Measurements from ENCODE around the gene CD22.

CD22 gene

DNA sequence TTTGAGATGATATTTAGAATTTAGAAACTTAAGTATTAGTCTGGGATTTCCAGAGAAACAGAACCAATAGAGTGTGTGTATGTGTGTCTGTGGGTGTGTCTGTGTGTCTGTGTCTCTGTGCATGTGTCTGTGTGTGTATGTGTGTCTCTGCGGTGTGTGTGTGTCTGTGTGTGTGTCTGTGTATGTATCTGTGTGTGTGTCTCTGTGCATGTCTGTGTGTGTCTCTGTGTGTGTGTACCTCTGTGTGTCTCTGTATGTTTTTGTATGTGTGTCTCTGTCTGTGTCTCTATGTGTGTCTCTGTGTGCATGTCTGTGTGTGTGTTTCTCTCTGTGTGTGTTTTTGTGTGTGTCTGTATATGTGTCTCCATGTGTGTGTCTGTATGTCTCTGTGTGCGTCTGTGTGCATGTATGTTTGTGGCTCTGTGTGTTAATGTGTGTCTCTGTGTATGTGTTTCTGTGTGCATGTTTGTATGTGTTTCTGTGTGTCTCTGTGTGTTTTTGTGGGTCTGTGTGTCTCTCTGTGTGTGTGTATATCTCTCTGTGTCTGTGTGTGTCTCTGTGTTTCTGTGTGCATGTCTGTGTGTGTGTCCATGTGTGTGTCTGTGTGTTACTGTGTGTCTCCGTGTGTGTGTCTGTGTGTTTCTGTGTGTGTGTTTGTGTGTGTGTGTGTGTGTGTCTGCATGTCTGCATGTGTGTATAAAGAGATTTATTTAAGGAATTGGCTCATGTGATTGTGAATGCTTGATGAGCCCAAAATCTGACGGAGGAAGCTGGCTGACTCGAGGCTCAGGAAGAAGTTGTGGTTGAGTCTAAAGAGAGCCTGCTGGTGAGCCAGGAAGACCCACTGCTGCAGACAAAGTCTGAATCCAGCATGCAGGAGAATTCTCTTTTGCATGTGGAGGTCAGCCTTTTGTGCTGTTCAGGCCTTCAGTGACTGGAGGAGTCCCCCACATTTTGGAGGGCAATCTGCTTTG is 64.0 kb downstream of the CD22 start:
- DNase-seq, result no peak

- DNase-seq, result no peak
These were observed 66.6 kb downstream of the CD22 start for GRCh38 chr19:35395382-35396199.

GRCh38 chr19:35396240-35396885 is 67.4 kb downstream of the CD22 start:
- no peak for DNase-seq

Measured in NCI-H187 (cell line).